Kidney tubule cell (primary cell): ENCODE data around the gene PHLPP1.
"Not testable (repeated sequence)": the region's sequence is repeated elsewhere in the genome, so short reads cannot be mapped to it uniquely, and the experiment has no call there.

Experiments used
- DNase-seq: peaks from one replicate; pipeline ENCODE4 v3.0.0-alpha.2; 2018; ENCODE audit warnings: low spot score

The PHLPP1 gene

GRCh38 chr18:62773691-62774090 is 58.4 kb downstream of the PHLPP1 start:
- DNase-seq: no peak

- DNase-seq: no peak
Observed at GRCh38 chr18:62776024-62776570, 60.8 kb downstream of the PHLPP1 start.

GRCh38 chr18:62777814-62778213 is 62.5 kb downstream of the PHLPP1 start:
- peak; percentile 31 for DNase-seq

- DNase-seq: no peak
Observed at GRCh38 chr18:62778976-62779869, 63.9 kb downstream of the PHLPP1 start.

- DNase-seq: no peak
Observed at GRCh38 chr18:62781262-62781661, 65.9 kb downstream of the PHLPP1 start.

GRCh38 chr18:62781893-62782292 is 66.6 kb downstream of the PHLPP1 start:
- DNase-seq: peak; percentile 88

- DNase-seq: no peak
Observed at GRCh38 chr18:62784338-62784965, 69.1 kb downstream of the PHLPP1 start.

GRCh38 chr18:62784966-62785413 is 69.6 kb downstream of the PHLPP1 start:
- DNase-seq: peak; percentile 24

- no peak for DNase-seq
Observed at GRCh38 chr18:62786689-62787088, 71.3 kb downstream of the PHLPP1 start.

- DNase-seq: no peak
Observed at GRCh38 chr18:62788111-62788510, 72.8 kb downstream of the PHLPP1 start.

- DNase-seq: no peak
Observed at GRCh38 chr18:62788876-62789275, 73.5 kb downstream of the PHLPP1 start.

- DNase-seq: no peak
Observed at GRCh38 chr18:62790871-62791772, 75.8 kb downstream of the PHLPP1 start.

GRCh38 chr18:62792016-62792415 is 76.7 kb downstream of the PHLPP1 start:
- DNase-seq: no peak

- no peak for DNase-seq
Observed at GRCh38 chr18:62795813-62796212, 80.5 kb downstream of the PHLPP1 start.

- no peak for DNase-seq
Observed at GRCh38 chr18:62796216-62796621, 80.9 kb downstream of the PHLPP1 start.

GRCh38 chr18:62797329-62797728 is 82.0 kb downstream of the PHLPP1 start:
- no peak for DNase-seq

GRCh38 chr18:62799977-62800376 is 84.6 kb downstream of the PHLPP1 start:
- DNase-seq: no peak

GRCh38 chr18:62802523-62802922 is 87.2 kb downstream of the PHLPP1 start:
- no peak for DNase-seq

- no peak for DNase-seq
Observed at GRCh38 chr18:62807396-62807795, 92.1 kb downstream of the PHLPP1 start.

GRCh38 chr18:62808123-62808522 is 92.8 kb downstream of the PHLPP1 start:
- DNase-seq: no peak

- DNase-seq: not testable (repeated sequence)
Observed at GRCh38 chr18:62809445-62809844, 94.1 kb downstream of the PHLPP1 start.

GRCh38 chr18:62809900-62810299 is 94.6 kb downstream of the PHLPP1 start:
- no peak for DNase-seq
